SW 1271 (cell line): Measurements from ENCODE around the gene DHX57.

Experiments used
- DNase-seq, 2 experiments: peaks; one replicate each; lab custom pipeline; 2025; lab: John Stamatoyannopoulos, UW

Gene DHX57

DNA sequence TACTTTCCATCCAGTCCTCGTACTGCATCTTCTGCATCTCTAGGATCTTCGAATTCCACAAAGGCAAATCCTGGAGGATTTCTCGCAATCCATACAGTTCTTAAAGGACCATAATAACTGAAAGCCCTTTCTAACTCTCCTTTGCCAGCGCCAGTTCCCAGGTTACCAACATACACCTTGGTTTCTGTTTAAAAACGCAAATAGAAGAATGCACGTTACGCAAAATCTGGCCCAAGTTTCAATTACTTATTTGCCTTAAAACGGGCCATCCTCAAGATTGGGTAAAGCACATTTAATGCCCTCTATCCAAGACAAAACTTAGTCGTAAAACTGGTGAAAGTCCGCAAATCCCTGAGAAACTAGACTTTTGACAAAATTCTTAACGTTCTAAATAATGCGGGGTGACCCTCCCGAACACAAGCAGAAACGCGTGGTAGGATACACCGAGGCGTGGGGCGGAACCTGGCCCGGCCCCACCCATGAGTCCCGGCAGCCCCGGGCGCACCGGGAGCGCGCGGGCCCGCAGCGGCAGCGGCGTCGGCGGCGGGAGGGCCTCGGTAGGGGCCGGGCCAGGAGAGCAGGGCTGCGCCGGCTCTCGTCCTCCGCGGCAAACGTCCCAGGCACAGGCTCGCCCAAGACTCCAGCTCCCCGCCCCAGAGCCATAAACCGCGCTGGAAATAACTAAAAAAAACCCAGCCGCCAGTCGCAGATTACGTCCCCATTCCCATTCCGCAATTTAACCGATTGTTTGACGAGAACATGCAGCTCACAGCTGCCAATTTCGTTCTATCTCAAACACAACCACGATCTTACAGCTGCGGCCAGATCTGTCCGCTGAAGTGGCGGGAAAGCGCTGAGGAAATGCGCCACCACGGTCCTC lies 125.5 kb downstream of the DHX57 start:
- DNase-seq = peak in 1 of 2 experiments; percentile 31

GRCh38 chr2:38748943-38749804 lies 126.6 kb downstream of the DHX57 start:
- DNase-seq = no peak

DNA sequence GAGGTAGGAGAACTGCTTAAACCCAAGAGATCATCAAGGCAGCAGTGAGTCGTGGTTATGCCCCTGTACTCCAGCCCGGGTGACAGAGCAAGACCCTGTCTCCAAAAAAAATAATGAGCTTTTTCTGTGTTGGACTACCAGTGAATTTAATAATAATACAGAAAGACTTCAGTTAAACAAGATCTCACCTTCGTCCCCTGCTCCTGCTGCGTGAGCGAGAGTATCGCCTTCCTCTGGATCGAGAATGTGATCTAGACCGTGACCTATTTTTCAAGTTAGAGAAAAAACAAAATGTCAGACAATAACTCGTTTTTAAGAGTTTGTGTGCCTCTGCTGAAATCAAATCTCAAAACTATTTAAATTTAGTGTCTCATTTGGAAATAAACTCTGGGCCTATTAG lies 127.3 kb downstream of the DHX57 start:
- DNase-seq = no peak

- DNase-seq = no peak
Measured at GRCh38 chr2:38747819-38748218, 127.9 kb downstream of the DHX57 start.
